ENCODE data around the gene TRPC6. TPM values are rescaled to one million over a fixed set of nuclear protein-coding genes. Genes with fewer than 3 reads are reported as not detected.

Gene TRPC6
- 10 to 100 TPM in 1 of 3 donors, 1 to 10 TPM in 2; 6.6 to 10.3 (median 8.6) TPM for polyA plus RNA-seq (ENCODE audit: insufficient read length in 3 of 3)

GRCh38 chr11:101583251-101584128 is at the start of gene TRPC6:
TRPC6 (minus strand) TSS chr11:101584007; CDS start chr11:101583503, 504 bp downstream.
- DNase-seq (ENCODE audit: low read depth in 3 of 3, low spot score in 2 of 3): peak in 1 of 3 donors; percentile 27

- no peak for DNase-seq (ENCODE audit: low read depth in 3 of 3, low spot score in 2 of 3)
Measured at GRCh38 chr11:101620026-101620425, 36.2 kb upstream of the TRPC6 start.

DNA sequence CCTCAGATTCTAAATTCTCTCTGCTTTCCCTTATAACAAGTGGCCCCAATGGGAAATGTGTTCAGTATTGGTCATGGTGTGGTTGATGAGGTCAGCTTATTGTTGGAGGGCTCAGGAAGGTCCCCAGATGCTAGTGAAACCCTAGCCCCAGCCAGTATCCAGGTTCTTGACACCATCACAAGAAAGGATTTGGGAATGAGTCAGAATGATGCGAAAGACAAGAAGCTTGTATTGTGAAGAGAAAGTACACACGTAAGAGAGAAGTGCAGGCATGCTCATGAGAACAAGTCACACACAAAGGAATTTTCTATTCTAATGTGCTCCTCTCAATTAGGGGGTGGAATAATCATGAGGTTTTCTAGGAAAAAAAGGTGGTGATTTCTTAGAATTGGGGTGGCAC is 34.9 kb upstream of the TRPC6 start:
- no peak for DNase-seq (ENCODE audit: low read depth in 3 of 3, low spot score in 2 of 3)

GRCh38 chr11:101617735-101618332 is 34.0 kb upstream of the TRPC6 start:
- DNase-seq (ENCODE audit: low read depth in 3 of 3, low spot score in 2 of 3): peak in 1 of 3 donors; percentile 4

DNA sequence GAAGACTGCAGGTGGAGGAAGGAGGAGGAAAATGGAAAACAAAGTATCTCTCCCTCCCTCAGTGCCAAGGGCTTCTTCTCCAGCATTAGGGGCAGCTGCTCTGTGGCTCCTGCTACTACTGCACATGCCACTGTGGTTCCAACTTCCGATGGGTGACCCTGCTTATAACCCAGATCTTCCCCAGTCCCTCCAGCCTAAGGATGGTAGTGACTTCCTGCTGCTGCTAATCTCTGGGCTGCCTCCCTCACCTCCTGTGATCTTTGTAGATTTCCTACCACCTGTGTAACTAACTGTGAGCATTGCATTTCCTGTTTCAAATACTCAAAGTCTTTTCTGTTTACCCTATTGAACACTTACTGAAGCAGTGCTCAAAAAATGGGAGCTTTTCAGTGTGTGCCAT is 28.7 kb upstream of the TRPC6 start:
- no peak for DNase-seq (ENCODE audit: low read depth in 3 of 3, low spot score in 2 of 3)

DNA sequence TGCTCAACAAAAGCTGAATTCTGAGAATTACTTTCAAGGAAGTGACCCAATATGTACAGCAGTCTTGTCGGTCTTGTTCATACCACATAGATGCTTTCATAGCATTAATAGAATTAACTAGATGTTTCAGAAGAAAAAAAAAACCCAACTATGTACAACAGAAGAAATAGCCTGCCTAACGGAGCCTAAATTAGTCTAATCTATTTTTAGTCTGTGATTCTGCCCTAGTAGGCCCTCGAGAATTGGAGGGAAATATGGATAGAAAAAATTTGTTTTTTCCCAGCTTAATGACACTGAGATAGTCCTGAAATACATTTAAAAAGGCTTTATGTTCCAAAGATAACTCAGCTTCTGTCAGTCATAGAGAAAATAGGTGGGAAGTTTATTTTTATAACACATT is 17.1 kb upstream of the TRPC6 start:
- DNase-seq (ENCODE audit: low read depth in 3 of 3, low spot score in 2 of 3): no peak

DNA sequence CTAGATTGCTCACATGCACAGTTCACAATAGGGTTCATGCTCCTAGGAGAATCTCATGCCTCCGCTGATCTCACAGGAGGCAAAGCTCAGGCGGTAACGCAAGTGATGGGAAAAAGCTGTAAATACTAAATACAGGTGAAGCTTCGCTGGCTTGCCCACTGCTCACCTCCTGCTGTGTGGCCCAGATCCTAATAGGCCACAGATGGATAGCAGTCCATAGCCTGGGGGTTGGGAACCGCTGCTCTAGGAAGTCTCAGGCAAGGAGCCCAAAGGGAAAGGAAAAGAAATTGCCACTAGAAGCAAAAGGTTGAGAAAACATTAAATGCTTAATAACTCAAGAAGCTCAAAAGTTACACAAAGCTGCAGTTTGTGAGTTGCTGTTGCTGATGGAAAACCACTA is 3.2 kb upstream of the TRPC6 start:
- no peak for DNase-seq (ENCODE audit: low read depth in 3 of 3, low spot score in 2 of 3)

GRCh38 chr11:101584655-101585054 is 848 bp upstream of the TRPC6 start:
- DNase-seq (ENCODE audit: low read depth in 3 of 3, low spot score in 2 of 3): peak in 1 of 3 donors; percentile 16

DNA sequence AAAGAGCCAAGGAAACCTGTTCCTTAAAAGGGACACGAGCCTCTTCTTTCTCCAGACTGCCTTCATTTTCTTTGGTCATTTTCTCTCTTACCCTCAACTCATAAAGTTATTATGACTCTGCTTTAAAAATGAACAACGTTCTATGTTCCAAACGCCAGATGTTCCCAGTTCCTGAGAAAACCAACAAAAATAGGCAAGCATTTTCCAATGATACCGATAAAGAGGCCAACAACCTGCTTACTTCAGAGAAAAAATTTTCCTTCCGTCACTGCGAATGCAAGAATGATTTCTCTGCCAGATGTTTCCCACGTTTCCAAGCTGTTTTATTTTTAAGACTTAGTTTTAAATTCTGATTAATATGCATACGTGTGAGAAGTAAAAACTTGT is 315 bp upstream of the TRPC6 start:
- DNase-seq (ENCODE audit: low read depth in 3 of 3, low spot score in 2 of 3): peak in 1 of 3 donors; percentile 1

GRCh38 chr11:101582989-101583250 is 887 bp downstream of the TRPC6 start:
- DNase-seq (ENCODE audit: low read depth in 3 of 3, low spot score in 2 of 3): peak in 1 of 3 donors; percentile 12

DNA sequence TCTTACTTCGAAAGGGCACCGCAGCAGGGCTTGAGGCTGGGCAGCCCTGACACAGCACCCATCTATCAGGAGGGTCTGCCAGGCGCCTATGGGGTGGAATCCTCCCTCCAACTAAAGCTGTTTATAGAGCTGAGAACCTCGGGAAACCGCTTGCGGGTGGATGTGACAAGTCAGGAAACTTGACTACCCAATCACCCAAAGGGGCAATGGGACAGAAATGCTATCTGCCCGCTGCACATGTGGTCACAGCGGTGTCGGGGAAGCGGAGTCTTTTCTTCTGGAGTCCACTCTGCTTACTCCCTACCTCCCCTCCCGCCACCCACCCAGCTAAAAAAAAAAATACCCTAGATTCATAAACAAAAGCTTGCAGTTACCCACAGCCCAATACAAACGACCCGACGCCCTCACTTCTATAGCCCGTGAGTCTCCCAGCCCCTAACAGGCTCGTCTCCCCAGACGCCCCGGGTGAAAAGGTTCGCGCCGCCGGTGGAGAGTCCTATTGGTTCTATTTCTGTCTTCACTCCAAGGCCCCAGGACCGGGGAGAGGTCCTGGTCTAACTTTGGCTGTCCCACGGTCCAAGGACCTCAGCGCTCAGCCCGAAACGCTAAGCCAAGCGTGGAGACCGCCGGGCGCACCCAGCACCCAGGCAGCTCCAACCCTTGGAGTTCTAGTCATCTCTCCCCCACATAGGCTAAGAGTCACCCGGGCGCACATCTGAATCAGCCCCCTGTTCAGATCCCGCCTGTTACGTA is 1.4 kb downstream of the TRPC6 start:
- peak in 1 of 3 donors; percentile 30 for DNase-seq (ENCODE audit: low read depth in 3 of 3, low spot score in 2 of 3)

GRCh38 chr11:101577461-101577860 is 6.3 kb downstream of the TRPC6 start:
- no peak for DNase-seq (ENCODE audit: low read depth in 3 of 3, low spot score in 2 of 3)

- no peak for DNase-seq (ENCODE audit: low read depth in 3 of 3, low spot score in 2 of 3)
Measured at GRCh38 chr11:101576456-101576855, 7.4 kb downstream of the TRPC6 start.

- DNase-seq (ENCODE audit: low read depth in 3 of 3, low spot score in 2 of 3): no peak
Measured at GRCh38 chr11:101574886-101575285, 8.9 kb downstream of the TRPC6 start.

DNA sequence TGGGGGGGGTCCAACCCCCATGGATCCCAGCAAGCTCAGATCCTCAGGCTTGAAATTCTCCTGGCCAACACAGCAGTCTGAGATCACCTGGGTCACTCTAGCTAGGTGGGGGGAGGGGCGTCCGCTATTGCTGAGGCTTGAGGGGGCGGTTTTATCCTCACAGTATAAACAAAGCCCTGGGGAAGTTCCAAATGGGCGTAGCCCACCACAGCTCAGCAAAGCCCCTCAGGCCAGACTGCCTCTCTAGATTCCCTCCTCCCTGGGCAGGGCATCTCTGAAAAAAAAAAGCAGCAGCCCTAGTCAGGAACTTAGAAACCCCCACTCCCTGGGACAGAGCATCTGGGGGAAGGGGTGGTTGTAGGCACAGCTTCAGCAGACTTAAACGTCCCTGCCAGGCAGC is 16.7 kb downstream of the TRPC6 start:
- DNase-seq (ENCODE audit: low read depth in 3 of 3, low spot score in 2 of 3): peak in 1 of 3 donors; percentile 13

- DNase-seq (ENCODE audit: low read depth in 3 of 3, low spot score in 2 of 3): no peak
Measured at GRCh38 chr11:101566626-101567025, 17.2 kb downstream of the TRPC6 start.

DNA sequence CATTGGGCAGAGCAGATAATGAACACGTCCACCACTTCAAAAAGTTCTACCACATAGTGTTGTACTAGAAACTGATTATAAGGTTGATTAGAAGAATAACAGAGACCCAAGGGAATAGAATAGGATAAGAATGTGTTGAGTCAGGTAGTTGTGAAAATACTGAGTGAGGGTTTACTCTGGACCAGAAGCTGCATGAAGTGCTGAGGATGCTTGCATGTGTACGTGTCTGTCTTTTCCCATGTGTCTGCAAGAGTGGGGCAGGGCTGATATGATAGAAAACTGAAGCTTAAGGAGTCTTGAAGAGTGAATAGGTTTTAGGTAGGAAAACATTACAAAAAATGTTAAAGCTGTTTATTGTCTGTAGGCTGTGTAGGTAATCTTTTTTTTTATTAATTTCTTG is 20.6 kb downstream of the TRPC6 start:
- DNase-seq (ENCODE audit: low read depth in 3 of 3, low spot score in 2 of 3): no peak

DNA sequence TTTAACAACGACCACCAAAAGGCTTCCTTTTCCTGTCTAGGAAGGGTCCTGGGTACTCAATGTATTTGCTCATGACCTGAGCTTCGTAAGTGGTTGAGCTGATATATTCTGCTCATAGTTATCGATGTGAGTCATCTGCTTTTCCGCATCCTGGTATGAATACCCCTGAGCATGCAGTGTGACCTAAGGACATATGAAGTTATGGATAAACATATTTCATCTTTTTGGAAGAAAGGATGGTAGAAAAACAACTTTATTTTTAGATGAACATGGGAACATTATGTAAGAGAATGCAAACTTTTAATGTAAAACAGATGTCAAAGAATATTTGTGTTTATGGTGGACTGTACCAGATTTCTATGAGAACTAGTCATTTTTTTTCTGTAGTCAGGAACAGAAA is 28.4 kb downstream of the TRPC6 start:
- DNase-seq (ENCODE audit: low read depth in 3 of 3, low spot score in 2 of 3): no peak

- no peak for DNase-seq (ENCODE audit: low read depth in 3 of 3, low spot score in 2 of 3)
Measured at GRCh38 chr11:101553891-101554292, 29.9 kb downstream of the TRPC6 start.

DNA sequence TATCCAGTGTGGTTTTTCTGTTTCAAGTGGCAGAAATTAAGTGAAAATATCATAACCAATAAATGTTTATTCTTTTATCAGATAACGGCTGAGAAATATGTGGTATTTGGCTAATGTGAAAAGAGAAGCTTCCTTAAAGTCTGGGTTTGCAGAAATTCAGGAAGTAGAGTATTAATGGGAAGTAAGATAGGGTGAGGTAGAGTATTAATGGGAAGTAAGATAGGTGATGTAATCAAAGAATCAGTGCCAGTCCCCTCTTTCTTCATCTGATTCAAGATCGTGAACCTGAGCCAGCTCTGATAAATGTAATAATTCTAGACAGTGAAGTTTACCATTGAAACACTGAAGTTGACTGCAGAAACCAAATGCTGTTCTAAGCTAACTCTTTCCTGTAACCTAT is 30.9 kb downstream of the TRPC6 start:
- DNase-seq (ENCODE audit: low read depth in 3 of 3, low spot score in 2 of 3): no peak

DNA sequence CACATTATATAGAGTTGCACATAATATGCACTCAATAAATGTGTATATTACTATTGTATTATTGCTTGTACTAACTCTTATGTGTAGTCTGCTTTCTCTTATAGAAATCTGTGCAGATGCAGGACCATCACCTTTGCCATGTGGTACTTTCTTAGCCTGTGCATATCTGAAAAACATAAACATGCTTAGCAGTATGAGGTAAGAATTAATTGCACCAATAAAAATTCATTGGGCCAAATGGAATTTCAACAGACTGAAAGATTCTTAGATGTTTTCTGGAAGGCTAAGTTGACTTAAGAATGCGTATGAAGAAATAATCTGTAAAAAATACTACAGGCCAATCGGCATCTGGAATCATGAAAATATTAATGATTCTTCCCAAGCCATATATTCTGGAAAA is 55.3 kb downstream of the TRPC6 start:
- no peak for DNase-seq (ENCODE audit: low read depth in 3 of 3, low spot score in 2 of 3)
